Measurements from ENCODE around the gene PDE8A.

Gene PDE8A

GRCh38 chr15:84981711-84982300 lies at the start of gene PDE8A:
Gene PDE8A (plus strand): TSS chr15:84981856. CDS start chr15:84982163, 307 bp downstream.
- DNase-seq, result peak; percentile 72

- no peak for DNase-seq
Measured at GRCh38 chr15:84934942-84935729, 46.5 kb upstream of the PDE8A start.

- DNase-seq, result no peak
Measured at GRCh38 chr15:84937144-84937543, 44.5 kb upstream of the PDE8A start.

GRCh38 chr15:84938726-84939125 lies 42.9 kb upstream of the PDE8A start:
- DNase-seq, result no peak

- no peak for DNase-seq
Measured at GRCh38 chr15:84940399-84940798, 41.3 kb upstream of the PDE8A start.

GRCh38 chr15:84942456-84942855 lies 39.2 kb upstream of the PDE8A start:
- no peak for DNase-seq

GRCh38 chr15:84944311-84944710 lies 37.3 kb upstream of the PDE8A start:
- DNase-seq, result no peak

- no peak for DNase-seq
Measured at GRCh38 chr15:84944861-84945260, 36.8 kb upstream of the PDE8A start.

GRCh38 chr15:84946772-84947489 lies 34.7 kb upstream of the PDE8A start:
- no peak for DNase-seq

- no peak for DNase-seq
Measured at GRCh38 chr15:84947947-84948830, 33.5 kb upstream of the PDE8A start.

GRCh38 chr15:84949043-84949442 lies 32.6 kb upstream of the PDE8A start:
- no peak for DNase-seq

GRCh38 chr15:84949845-84950569 lies 31.6 kb upstream of the PDE8A start:
- DNase-seq, result no peak

GRCh38 chr15:84950570-84951111 lies 31.0 kb upstream of the PDE8A start:
- no peak for DNase-seq

- DNase-seq, result no peak
Measured at GRCh38 chr15:84951736-84952135, 29.9 kb upstream of the PDE8A start.

GRCh38 chr15:84953136-84953535 lies 28.5 kb upstream of the PDE8A start:
- no peak for DNase-seq

GRCh38 chr15:84953726-84954125 lies 27.9 kb upstream of the PDE8A start:
- DNase-seq, result no peak

- peak; percentile 76 for DNase-seq
Measured at GRCh38 chr15:84955089-84955848, 26.4 kb upstream of the PDE8A start.

GRCh38 chr15:84956199-84956598 lies 25.5 kb upstream of the PDE8A start:
- no peak for DNase-seq

- no peak for DNase-seq
Measured at GRCh38 chr15:84960391-84961113, 21.1 kb upstream of the PDE8A start.

- DNase-seq, result no peak
Measured at GRCh38 chr15:84961114-84961452, 20.6 kb upstream of the PDE8A start.

All from right forelimb (tissue), 1 donor.